Fibroblast of lung (primary cell): ENCODE measurements around the gene PLAAT1. TPM values are rescaled to one million over a fixed set of nuclear protein-coding genes. Genes with fewer than 3 reads are reported as not detected.

ENCODE experiments used
- DNase-seq, 2 donors: peaks; one replicate each; pipeline versions ENCODE4 v3.0.0 to v3.0.0-alpha.2; 2010; ENCODE audit warnings: low read depth in 2 of 2
- H2AFZ ChIP-seq: 2 replicates; pipeline ENCODE4 v1.5.1; 2012; ENCODE audit warnings: low read length, control low read depth, inconsistent platforms
- H3K27ac ChIP-seq: 2 replicates; pipeline ENCODE4 v1.5.1; 2011; ENCODE audit warnings: low read length, control low read depth; ENCODE audit not compliant: insufficient read depth
- H3K27me3 ChIP-seq: 2 replicates; pipeline ENCODE4 v1.5.1; 2011; ENCODE audit warnings: mild to moderate bottlenecking, low read length; ENCODE audit not compliant: control insufficient read depth, insufficient read depth
- H3K36me3 ChIP-seq: 2 replicates; pipeline ENCODE4 v1.5.1; 2011; ENCODE audit warnings: low read length; ENCODE audit not compliant: control insufficient read depth, insufficient read depth
- H3K4me1 ChIP-seq: 2 replicates; pipeline ENCODE4 v1.5.1; 2011; ENCODE audit warnings: low read length; ENCODE audit not compliant: control insufficient read depth, insufficient read depth; ENCODE audit errors: extremely low read depth
- H3K4me2 ChIP-seq: 2 replicates; pipeline ENCODE4 v1.5.1; 2011; ENCODE audit warnings: low read length, control low read depth; ENCODE audit not compliant: insufficient read depth; ENCODE audit errors: extremely low read depth
- H3K4me3 ChIP-seq, 4 experiments: fragments of 200-600 bp in 1 of 4; sonication (generic) in 1 of 4; replicated peaks in 1 of 4; 2 replicates each; pipeline ENCODE4 v1.5.1; 2011 to 2016; ENCODE audit warnings: low read length in 4 of 4, low read depth in 3 of 4, mild to moderate bottlenecking in 3 of 4, control low read depth in 2 of 4, inconsistent platforms in 1 of 4, mixed read lengths in 1 of 4; ENCODE audit not compliant: insufficient read depth in 1 of 4; ENCODE audit errors: control extremely low read depth in 1 of 4
- H3K79me2 ChIP-seq: 2 replicates; pipeline ENCODE4 v1.5.1; 2012; ENCODE audit warnings: mild to moderate bottlenecking, low read length, inconsistent platforms; ENCODE audit not compliant: control insufficient read depth, insufficient read depth
- H3K9ac ChIP-seq: 2 replicates; pipeline ENCODE4 v1.5.1; 2011; ENCODE audit warnings: mild to moderate bottlenecking, low read length, control low read depth; ENCODE audit not compliant: insufficient read depth
- H3K9me3 ChIP-seq: 2 replicates; pipeline ENCODE4 v1.5.1; 2012; ENCODE audit warnings: low read depth, low read length; ENCODE audit not compliant: control insufficient read depth, insufficient read depth
- H4K20me1 ChIP-seq: 2 replicates; pipeline ENCODE4 v1.5.1; 2011; ENCODE audit warnings: low read length; ENCODE audit not compliant: control insufficient read depth, insufficient read depth; ENCODE audit errors: extremely low read depth
- EZH2 ChIP-seq: IDR thresholded peaks from 2 replicates; pipeline ENCODE4 v1.5.1; 2012; ENCODE audit warnings: low read length, control low read depth, mild to moderate bottlenecking; ENCODE audit errors: missing control alignments
- polyA minus RNA-seq: library from RNA; depleted of rRNA, polyadenylated mRNA; stranded (reverse); fragments of >200 nt; gene quantifications from 2 replicates; pipeline ENCODE4 v1.2.3, GENCODE V29; 2011; ENCODE audit warnings: low replicate concordance
- polyA plus RNA-seq, 2 donors: library from polyadenylated mRNA; depleted of rRNA in 1 of 2; stranded (reverse) in 1 of 2; unstranded in 1 of 2; fragments of >200 nt; gene quantifications; 2 replicates each; pipeline ENCODE4 v1.2.1, GENCODE V29; 2011 to 2012; ENCODE audit warnings: missing spikeins in 1 of 2
- total RNA-seq: library from RNA; depleted of rRNA; stranded (reverse); fragments of >200 nt; gene quantifications from 2 replicates; pipeline ENCODE4 v1.2.1, GENCODE V29; 2014
- TF ChIP-seq, protein P1 (sequence below), 2 donors: IDR thresholded peaks in 1 of 2; conservative IDR thresholded peaks in 1 of 2; 1 replicate in 1 of 2; 2 replicates in 1 of 2; pipeline ENCODE4 v1.5.1; 2011 to 2012; ENCODE audit warnings: low read length in 2 of 2, control low read depth in 1 of 2, inconsistent platforms in 1 of 2, low read depth in 1 of 2, mild to moderate bottlenecking in 1 of 2

Gene PLAAT1
- total RNA-seq = not detected in 2 replicates
- polyA plus RNA-seq = 0.07 and 0.18 TPM in 2 replicates
- 0.10 TPM in 1 of 2 replicates, not detected in the other for polyA plus RNA-seq (2012)
- not detected in 2 replicates for polyA minus RNA-seq

DNA sequence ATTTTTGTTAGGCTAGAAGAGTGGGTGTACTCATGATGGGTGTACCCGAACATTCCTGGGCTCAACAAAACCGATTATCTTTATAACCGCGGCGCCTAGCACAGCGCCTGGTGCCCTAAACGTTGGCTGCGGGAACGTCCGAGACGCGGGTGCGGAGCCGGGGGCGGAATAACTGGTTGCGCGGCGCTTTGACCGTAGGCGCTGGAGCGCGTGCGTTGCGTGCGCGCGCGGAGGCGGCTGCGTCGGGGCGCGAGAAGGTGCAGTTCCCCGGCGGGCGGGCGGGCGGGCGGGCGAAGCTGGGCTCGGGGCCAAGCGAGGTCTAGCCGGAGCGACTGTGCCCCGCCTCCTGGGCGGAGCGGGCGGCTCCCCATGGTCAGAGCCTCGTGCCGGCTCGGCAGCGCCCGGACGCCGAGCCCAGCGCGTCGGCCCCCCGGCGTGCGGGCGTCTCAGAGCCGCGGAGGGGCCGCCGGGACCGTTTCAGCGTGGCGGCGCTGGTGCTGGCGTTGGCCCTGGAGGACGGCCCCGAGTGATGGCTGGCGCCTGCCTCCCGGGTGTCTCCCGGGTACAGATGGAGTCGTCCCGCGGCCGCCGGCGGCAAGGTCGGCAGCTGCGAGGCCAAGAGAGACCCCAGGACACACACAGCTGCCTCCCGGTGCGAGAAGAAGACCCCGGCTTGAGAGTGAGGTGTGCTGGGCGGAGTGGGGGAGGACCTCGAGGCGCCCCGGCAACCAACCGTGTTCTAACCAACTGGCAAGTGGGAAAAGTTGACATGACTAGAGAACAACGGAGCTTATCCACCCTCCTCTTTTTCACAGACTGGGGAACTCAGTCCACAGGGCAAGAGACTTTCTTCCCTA is at the start of gene PLAAT1:
TSS of gene PLAAT1 (plus strand) at position 373 of the 857 bp plus-strand sequence. CDS start 14,429 bp downstream, outside the sequence.
- no peak within 1 kb of the TSS for H3K9ac ChIP-seq
- H3K4me2 ChIP-seq = peak within 1 kb of the TSS; percentile 45
- no peaks in the 10 kb centered on the region for H3K36me3 ChIP-seq
- H3K27ac ChIP-seq = no peak within 1 kb of the TSS
- H4K20me1 ChIP-seq = no peaks in the 10 kb centered on the region
- no peak for TF ChIP-seq EZH2
- TF ChIP-seq, protein P1, sequence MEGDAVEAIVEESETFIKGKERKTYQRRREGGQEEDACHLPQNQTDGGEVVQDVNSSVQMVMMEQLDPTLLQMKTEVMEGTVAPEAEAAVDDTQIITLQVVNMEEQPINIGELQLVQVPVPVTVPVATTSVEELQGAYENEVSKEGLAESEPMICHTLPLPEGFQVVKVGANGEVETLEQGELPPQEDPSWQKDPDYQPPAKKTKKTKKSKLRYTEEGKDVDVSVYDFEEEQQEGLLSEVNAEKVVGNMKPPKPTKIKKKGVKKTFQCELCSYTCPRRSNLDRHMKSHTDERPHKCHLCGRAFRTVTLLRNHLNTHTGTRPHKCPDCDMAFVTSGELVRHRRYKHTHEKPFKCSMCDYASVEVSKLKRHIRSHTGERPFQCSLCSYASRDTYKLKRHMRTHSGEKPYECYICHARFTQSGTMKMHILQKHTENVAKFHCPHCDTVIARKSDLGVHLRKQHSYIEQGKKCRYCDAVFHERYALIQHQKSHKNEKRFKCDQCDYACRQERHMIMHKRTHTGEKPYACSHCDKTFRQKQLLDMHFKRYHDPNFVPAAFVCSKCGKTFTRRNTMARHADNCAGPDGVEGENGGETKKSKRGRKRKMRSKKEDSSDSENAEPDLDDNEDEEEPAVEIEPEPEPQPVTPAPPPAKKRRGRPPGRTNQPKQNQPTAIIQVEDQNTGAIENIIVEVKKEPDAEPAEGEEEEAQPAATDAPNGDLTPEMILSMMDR (conservative IDR thresholded peaks at IDR 0.05 in 1 of 2, IDR thresholded peaks at IDR 0.05 in 1 of 2; ENCODE audit: low read depth in 1 of 2, low read length in 2 of 2) = no peak
- no peak within 1 kb of the TSS for H2AFZ ChIP-seq
- H3K79me2 ChIP-seq = no peaks in the 10 kb centered on the region
- peak; percentile 22 to 69 for DNase-seq
- H3K27me3 ChIP-seq = no peaks in the 10 kb centered on the region
- no peaks in the 10 kb centered on the region for H3K4me1 ChIP-seq
- no peaks in the 10 kb centered on the region for H3K9me3 ChIP-seq
- peak within 1 kb of the TSS in 3 of 4 experiments; percentile 32 to 46 (median 45) for H3K4me3 ChIP-seq

- H3K9ac ChIP-seq = no peak overlapping the region
- H3K27ac ChIP-seq = no peak overlapping the region
- no peak overlapping the region for H2AFZ ChIP-seq
- no peaks in the 10 kb centered on the region for H3K9me3 ChIP-seq
- H3K36me3 ChIP-seq = no peaks in the 10 kb centered on the region
- no peak overlapping the region for H3K4me2 ChIP-seq
- TF ChIP-seq, protein P1 (conservative IDR thresholded peaks at IDR 0.05 in 1 of 2, IDR thresholded peaks at IDR 0.05 in 1 of 2; ENCODE audit: low read depth in 1 of 2, low read length in 2 of 2) = no peak
- no peak for TF ChIP-seq EZH2
- H3K79me2 ChIP-seq = no peaks in the 10 kb centered on the region
- no peaks in the 10 kb centered on the region for H4K20me1 ChIP-seq
- DNase-seq = no peak
- no peaks in the 10 kb centered on the region for H3K4me1 ChIP-seq
- H3K4me3 ChIP-seq = no peak overlapping the region
- H3K27me3 ChIP-seq = no peaks in the 10 kb centered on the region
These were observed 46.7 kb upstream of the PLAAT1 start for GRCh38 chr3:193194371-193194770.

DNA sequence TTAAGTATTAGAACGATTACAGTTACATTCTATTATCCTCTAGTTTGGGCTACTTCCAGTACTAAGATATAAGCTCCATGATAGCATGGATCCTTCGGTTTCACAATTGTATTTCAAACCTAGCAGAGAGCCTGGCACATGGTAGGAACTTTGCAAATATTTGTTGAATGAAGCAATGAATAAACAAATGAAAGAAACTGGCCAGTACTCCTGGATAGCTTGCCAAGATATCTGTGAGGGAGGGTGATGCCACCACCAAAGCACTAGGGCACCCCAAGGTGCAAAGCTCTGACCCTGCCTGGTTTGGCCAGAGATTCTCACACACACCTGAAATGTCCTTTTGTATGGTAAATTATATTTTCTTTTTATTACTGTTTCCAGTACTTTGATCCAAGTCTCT is 44.3 kb upstream of the PLAAT1 start:
- TF ChIP-seq, protein P1 (conservative IDR thresholded peaks at IDR 0.05 in 1 of 2, IDR thresholded peaks at IDR 0.05 in 1 of 2; ENCODE audit: low read depth in 1 of 2, low read length in 2 of 2) = no peak
- no peak for TF ChIP-seq EZH2
- Histone ChIP-seq H3K4me2 (no peak overlapping the region), H4K20me1 (no peaks in the 10 kb centered on the region), H3K4me1 (no peaks in the 10 kb centered on the region), H3K36me3 (no peaks in the 10 kb centered on the region), H2AFZ (no peak overlapping the region), H3K79me2 (no peaks in the 10 kb centered on the region), H3K4me3 (no peak overlapping the region), H3K27me3 (no peaks in the 10 kb centered on the region), H3K27ac (no peak overlapping the region), H3K9me3 (no peaks in the 10 kb centered on the region), H3K9ac (no peak overlapping the region)
- DNase-seq = no peak
